Ishikawa (cell line): ENCODE measurements around the gene NRG2.

Source experiments
- CEBPB ChIP-seq: IDR thresholded peaks from 2 replicates; pipeline ENCODE4 v1.6.1; 2012
- CREB1 ChIP-seq: IDR thresholded peaks from 2 replicates; pipeline ENCODE4 v1.6.1; 2012; ENCODE audit warnings: low read depth
- EGR1 ChIP-seq: IDR thresholded peaks from 2 replicates; pipeline ENCODE4 v1.6.1; 2012
- EP300 ChIP-seq: IDR thresholded peaks from 2 replicates; pipeline ENCODE4 v1.6.1; 2012; ENCODE audit warnings: borderline replicate concordance
- FOXM1 ChIP-seq: IDR thresholded peaks from 2 replicates; pipeline ENCODE4 v1.6.1; 2012; ENCODE audit warnings: low read depth, borderline replicate concordance
- NFIC ChIP-seq: IDR thresholded peaks from 2 replicates; pipeline ENCODE4 v1.6.1; 2012
- RAD21 ChIP-seq: IDR thresholded peaks from 2 replicates; pipeline ENCODE4 v1.6.1; 2012; ENCODE audit warnings: low read depth
- TAF1 ChIP-seq: IDR thresholded peaks from 2 replicates; pipeline ENCODE4 v1.6.1; 2012; ENCODE audit warnings: low read depth, mild to moderate bottlenecking
- TCF12 ChIP-seq: IDR thresholded peaks from 2 replicates; pipeline ENCODE4 v1.6.1; 2012; ENCODE audit warnings: low read depth
- TEAD4 ChIP-seq: IDR thresholded peaks from 2 replicates; pipeline ENCODE4 v1.6.1; 2012
- YY1 ChIP-seq: IDR thresholded peaks from 2 replicates; pipeline ENCODE4 v1.6.1; 2012; ENCODE audit warnings: low read depth
- ZBTB7A ChIP-seq: IDR thresholded peaks from 2 replicates; pipeline ENCODE4 v1.6.1; 2012; ENCODE audit warnings: low read depth
- TF ChIP-seq, protein P1 (sequence below): IDR thresholded peaks from 2 replicates; pipeline ENCODE4 v1.6.1; 2012
- TF ChIP-seq, protein P2 (sequence below): IDR thresholded peaks from 2 replicates; pipeline ENCODE4 v1.6.1; 2012; ENCODE audit warnings: low read depth, mild to moderate bottlenecking
- TF ChIP-seq, protein P3 (sequence below): IDR thresholded peaks from 2 replicates; pipeline ENCODE4 v1.6.1; 2012

The NRG2 gene

DNA sequence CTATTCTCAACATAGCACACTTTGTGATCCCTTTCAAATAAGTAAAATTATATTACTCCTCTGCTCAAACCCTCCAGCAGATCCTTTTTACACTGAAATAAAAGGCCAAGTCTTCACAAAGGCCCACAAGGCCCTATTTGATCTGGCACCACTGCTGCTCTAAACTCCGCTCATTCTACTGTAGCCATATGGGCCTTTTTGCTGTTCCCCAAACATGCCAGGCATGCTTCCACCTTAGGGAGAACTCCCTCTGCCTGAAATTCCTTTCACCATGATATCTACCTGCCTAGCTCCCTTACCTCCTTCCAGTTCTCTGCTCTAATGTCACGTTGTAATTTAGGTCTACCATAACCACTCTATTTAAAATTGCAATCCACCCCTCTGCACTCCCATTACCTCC lies 28.3 kb downstream of the NRG2 start:
- TF ChIP-seq CREB1 (no peak), NFIC (no peak), FOXM1 (no peak), RAD21 (no peak), TEAD4 (no peak), TCF12 (no peak), CEBPB (no peak), EP300 (no peak), ZBTB7A (no peak)
- TF ChIP-seq, protein P1, sequence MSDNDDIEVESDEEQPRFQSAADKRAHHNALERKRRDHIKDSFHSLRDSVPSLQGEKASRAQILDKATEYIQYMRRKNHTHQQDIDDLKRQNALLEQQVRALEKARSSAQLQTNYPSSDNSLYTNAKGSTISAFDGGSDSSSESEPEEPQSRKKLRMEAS = no peak
- TF ChIP-seq, protein P2, sequence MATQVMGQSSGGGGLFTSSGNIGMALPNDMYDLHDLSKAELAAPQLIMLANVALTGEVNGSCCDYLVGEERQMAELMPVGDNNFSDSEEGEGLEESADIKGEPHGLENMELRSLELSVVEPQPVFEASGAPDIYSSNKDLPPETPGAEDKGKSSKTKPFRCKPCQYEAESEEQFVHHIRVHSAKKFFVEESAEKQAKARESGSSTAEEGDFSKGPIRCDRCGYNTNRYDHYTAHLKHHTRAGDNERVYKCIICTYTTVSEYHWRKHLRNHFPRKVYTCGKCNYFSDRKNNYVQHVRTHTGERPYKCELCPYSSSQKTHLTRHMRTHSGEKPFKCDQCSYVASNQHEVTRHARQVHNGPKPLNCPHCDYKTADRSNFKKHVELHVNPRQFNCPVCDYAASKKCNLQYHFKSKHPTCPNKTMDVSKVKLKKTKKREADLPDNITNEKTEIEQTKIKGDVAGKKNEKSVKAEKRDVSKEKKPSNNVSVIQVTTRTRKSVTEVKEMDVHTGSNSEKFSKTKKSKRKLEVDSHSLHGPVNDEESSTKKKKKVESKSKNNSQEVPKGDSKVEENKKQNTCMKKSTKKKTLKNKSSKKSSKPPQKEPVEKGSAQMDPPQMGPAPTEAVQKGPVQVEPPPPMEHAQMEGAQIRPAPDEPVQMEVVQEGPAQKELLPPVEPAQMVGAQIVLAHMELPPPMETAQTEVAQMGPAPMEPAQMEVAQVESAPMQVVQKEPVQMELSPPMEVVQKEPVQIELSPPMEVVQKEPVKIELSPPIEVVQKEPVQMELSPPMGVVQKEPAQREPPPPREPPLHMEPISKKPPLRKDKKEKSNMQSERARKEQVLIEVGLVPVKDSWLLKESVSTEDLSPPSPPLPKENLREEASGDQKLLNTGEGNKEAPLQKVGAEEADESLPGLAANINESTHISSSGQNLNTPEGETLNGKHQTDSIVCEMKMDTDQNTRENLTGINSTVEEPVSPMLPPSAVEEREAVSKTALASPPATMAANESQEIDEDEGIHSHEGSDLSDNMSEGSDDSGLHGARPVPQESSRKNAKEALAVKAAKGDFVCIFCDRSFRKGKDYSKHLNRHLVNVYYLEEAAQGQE = no peak
- TF ChIP-seq, protein P3, sequence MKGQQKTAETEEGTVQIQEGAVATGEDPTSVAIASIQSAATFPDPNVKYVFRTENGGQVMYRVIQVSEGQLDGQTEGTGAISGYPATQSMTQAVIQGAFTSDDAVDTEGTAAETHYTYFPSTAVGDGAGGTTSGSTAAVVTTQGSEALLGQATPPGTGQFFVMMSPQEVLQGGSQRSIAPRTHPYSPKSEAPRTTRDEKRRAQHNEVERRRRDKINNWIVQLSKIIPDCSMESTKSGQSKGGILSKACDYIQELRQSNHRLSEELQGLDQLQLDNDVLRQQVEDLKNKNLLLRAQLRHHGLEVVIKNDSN = no peak

DNA sequence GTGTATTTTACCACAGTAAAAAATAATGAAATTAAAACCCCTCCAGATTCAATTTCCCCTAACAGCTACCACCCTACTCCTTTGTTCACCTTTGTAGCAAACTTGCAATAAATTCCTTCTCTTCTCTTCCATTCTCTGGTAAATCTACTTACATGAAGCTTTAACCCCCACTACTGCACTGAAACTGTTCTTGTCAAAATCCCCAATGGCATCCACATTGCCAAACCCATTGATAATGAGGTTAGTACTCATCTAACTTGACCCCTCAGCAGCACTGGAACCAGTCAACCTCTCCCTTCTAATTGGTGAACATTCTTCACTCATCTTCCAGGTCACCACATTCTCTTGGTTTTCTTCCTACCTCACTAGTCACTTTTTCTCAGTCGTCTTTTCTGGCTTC lies 29.6 kb downstream of the NRG2 start:
- TF ChIP-seq, protein P1 = no peak
- TF ChIP-seq CREB1 (no peak), EP300 (no peak), FOXM1 (no peak), YY1 (no peak), TCF12 (no peak), TAF1 (no peak), CEBPB (no peak), RAD21 (no peak), ZBTB7A (no peak), NFIC (no peak), TEAD4 (no peak), EGR1 (no peak)
- TF ChIP-seq, protein P2 = no peak
- TF ChIP-seq, protein P3 = no peak

DNA sequence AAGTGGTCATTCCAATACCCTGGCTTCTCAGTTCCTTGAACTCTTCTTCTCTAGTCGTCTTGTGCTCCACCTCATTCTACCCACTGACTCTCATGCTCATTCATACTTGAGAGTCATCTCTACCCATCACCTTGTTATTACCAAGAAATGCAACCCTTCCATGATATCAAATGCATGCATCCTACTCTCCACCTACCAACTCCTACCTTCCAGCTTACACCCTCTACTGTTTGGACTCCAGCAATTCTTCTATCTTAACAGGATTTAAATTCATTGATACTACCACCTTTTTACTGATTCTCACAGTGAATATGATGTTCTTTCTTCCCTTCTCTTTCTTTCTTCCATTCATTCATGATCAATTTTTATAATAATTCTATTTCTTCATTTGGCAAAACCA lies 30.7 kb downstream of the NRG2 start:
- no peak for TF ChIP-seq YY1
- TF ChIP-seq, protein P2 = no peak
- TF ChIP-seq TAF1 = no peak
- no peak for TF ChIP-seq RAD21
- TF ChIP-seq, protein P3 = no peak
- no peak for TF ChIP-seq NFIC
- no peak for TF ChIP-seq EP300
- TF ChIP-seq EGR1 = no peak
- TF ChIP-seq, protein P1 = no peak
- no peak for TF ChIP-seq CEBPB
- no peak for TF ChIP-seq FOXM1

DNA sequence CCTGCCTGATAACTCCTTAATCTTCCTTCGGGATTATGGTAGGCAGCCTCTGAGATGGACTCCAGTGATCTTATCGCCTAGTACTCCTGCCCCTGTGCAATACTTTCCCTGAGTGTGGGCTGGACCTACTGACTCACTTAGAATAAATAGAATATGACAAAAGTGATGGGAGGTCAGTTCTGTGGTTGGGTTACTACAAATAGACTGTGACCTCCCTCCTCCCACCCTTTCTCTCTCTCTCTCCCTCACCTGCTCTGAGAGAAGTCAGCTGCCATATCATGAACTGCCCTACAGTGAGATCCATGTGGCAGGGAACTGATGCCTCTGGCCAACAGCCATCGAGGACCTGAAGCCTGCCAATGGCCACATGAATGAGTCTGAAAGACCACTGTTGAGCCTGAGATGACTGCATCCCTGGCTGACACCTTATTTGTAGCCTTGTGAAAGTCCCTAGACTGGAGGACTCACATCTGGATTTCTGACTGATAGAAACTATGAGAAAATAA lies 31.7 kb downstream of the NRG2 start:
- TF ChIP-seq FOXM1 = no peak
- TF ChIP-seq, protein P3 = no peak
- TF ChIP-seq ZBTB7A = no peak
- TF ChIP-seq YY1 = no peak
- TF ChIP-seq TEAD4 = no peak
- TF ChIP-seq TAF1 = no peak
- TF ChIP-seq CREB1 = no peak
- no peak for TF ChIP-seq CEBPB
- no peak for TF ChIP-seq NFIC
- TF ChIP-seq, protein P2 = no peak
- TF ChIP-seq, protein P1 = no peak
- no peak for TF ChIP-seq EGR1
- TF ChIP-seq RAD21 = no peak
- no peak for TF ChIP-seq TCF12
